Endothelial cell (in vitro differentiated cells): ENCODE results near the gene ZNF219. TPM values are rescaled to one million over a fixed set of nuclear protein-coding genes. Genes with fewer than 3 reads are reported as not detected.

ENCODE experiments used
- DNase-seq: peaks from one replicate; pipeline ENCODE4 v3.0.0; 2021; ENCODE audit warnings: low spot score
- H3K27ac Mint-ChIP-seq: one replicate; pipeline ENCODE4 v1.8.0; 2021; ENCODE audit warnings: mixed read lengths, inconsistent platforms; ENCODE audit not compliant: unreplicated experiment
- H3K27me3 Mint-ChIP-seq: one replicate; pipeline ENCODE4 v1.8.0; 2021; ENCODE audit warnings: mild to moderate bottlenecking, moderate library complexity, mixed read lengths, inconsistent platforms; ENCODE audit not compliant: unreplicated experiment
- H3K36me3 Mint-ChIP-seq: one replicate; pipeline ENCODE4 v1.8.0; 2021; ENCODE audit warnings: mild to moderate bottlenecking, low read depth, mixed read lengths, inconsistent platforms; ENCODE audit not compliant: unreplicated experiment
- H3K4me1 Mint-ChIP-seq: one replicate; pipeline ENCODE4 v1.8.0; 2021; ENCODE audit warnings: mild to moderate bottlenecking, mixed read lengths, inconsistent platforms; ENCODE audit not compliant: unreplicated experiment
- H3K4me3 Mint-ChIP-seq: one replicate; pipeline ENCODE4 v1.8.0; 2021; ENCODE audit warnings: mild to moderate bottlenecking, mixed read lengths, inconsistent platforms; ENCODE audit not compliant: unreplicated experiment
- H3K9me3 Mint-ChIP-seq: one replicate; pipeline ENCODE4 v1.8.0; 2021; ENCODE audit warnings: mixed read lengths, inconsistent platforms; ENCODE audit not compliant: unreplicated experiment
- CTCF ChIP-seq: fragments of 200-600 bp; sonication (generic); IDR thresholded peaks from one replicate; pipeline ENCODE4 v1.5.0; 2021; ENCODE audit warnings: antibody characterized with exemption; ENCODE audit not compliant: unreplicated experiment
- total RNA-seq: library from RNA; stranded (reverse); fragmentation: NEBNext Ultra II Directional; extraction: Animal tissue kit (Norgen Biotek cat#: 25700); gene quantifications from one replicate; pipeline ENCODE4 v1.2.1, GENCODE V29; 2021; ENCODE audit not compliant: unreplicated experiment

ZNF219 gene
- total RNA-seq, 1 donor from 2014 or later = 27.0 TPM

GRCh38 chr14:21072781-21073339, 25.6 kb downstream of the ZNF219 start:
- peaks cover 15% of the 10 kb centered on the region for H3K4me1 Mint-ChIP-seq
- H3K9me3 Mint-ChIP-seq = no peaks in the 10 kb centered on the region
- H3K27me3 Mint-ChIP-seq = peaks cover 22% of the 10 kb centered on the region
- no peak for DNase-seq
- H3K4me3 Mint-ChIP-seq = peak overlapping the region; percentile 12
- peak overlapping the region; percentile 72 for H3K27ac Mint-ChIP-seq
- H3K36me3 Mint-ChIP-seq = peaks cover 19% of the 10 kb centered on the region
- no peak for TF ChIP-seq CTCF

- Mint-ChIP-seq H3K27ac (peak overlapping the region; percentile 72), H3K9me3 (no peaks in the 10 kb centered on the region), H3K4me1 (peaks cover 15% of the 10 kb centered on the region), H3K36me3 (peaks cover 14% of the 10 kb centered on the region), H3K4me3 (peak overlapping the region; percentile 47), H3K27me3 (peaks cover 22% of the 10 kb centered on the region)
- no peak for DNase-seq
- TF ChIP-seq CTCF = no peak
These were observed 26.4 kb downstream of the ZNF219 start for GRCh38 chr14:21072031-21072473.

DNA sequence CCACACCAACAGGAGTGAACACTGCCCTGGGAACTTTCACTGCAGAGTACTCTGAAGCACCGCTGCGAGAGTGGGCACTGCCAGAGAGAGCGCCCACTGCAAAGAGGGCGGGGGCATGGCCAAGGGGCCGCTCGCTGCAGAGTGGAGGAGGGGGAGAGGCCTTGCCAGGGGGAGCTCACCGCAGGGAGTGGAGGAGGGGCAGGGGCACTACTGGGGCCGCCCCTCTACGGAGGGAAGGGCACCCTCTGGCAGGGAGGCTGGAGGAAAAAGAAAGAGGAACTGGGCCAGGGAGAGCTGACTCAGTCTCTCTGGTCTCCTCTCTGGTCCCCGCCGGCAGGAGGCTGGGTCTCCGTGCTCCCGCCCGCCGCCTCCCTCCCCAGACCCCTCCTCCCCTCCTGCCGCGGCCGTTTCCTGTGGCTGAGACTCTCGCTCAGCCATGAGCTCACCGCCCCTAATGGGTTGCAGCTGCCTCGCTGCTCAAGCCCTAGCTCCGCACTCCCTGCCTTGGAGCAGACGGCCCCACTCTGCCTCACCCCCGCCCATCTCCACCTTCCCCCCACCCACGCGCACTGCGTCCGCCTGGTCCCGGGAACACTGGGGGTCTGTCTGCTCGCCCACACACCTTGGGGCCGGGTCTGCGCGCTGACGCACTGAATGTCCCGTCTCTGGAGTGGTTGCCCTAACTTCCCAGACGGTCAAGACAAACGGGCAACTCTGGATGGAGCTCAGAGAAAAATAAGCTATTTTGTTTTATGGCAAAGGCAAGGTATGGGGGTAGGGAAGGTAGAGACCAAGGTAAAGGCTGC, 27.0 kb downstream of the ZNF219 start:
- DNase-seq = peak; percentile 73
- Mint-ChIP-seq H3K27ac (peak overlapping the region; percentile 74), H3K36me3 (peaks cover 14% of the 10 kb centered on the region), H3K27me3 (peaks cover 22% of the 10 kb centered on the region), H3K9me3 (no peaks in the 10 kb centered on the region), H3K4me3 (peak overlapping the region; percentile 90), H3K4me1 (peaks cover 15% of the 10 kb centered on the region)
- TF ChIP-seq CTCF = no peak

GRCh38 chr14:21070610-21071224, 27.7 kb downstream of the ZNF219 start:
- H3K27ac Mint-ChIP-seq = peak overlapping the region; percentile 74
- peaks cover 20% of the 10 kb centered on the region for H3K27me3 Mint-ChIP-seq
- H3K4me1 Mint-ChIP-seq = peaks cover 15% of the 10 kb centered on the region
- no peak for TF ChIP-seq CTCF
- peaks cover 8% of the 10 kb centered on the region for H3K36me3 Mint-ChIP-seq
- no peaks in the 10 kb centered on the region for H3K9me3 Mint-ChIP-seq
- DNase-seq = peak; percentile 51
- H3K4me3 Mint-ChIP-seq = peak overlapping the region; percentile 90
